ENCODE data around the gene C17orf75. TPM values are rescaled to one million over a fixed set of nuclear protein-coding genes. Genes with fewer than 3 reads are reported as not detected.
"Not testable (repeated sequence)": the region's sequence is repeated elsewhere in the genome, so short reads cannot be mapped to it uniquely, and the experiment has no call there.

Gene C17orf75
- total RNA-seq, 1 donor from 2014 or later = 30.5 TPM

DNA sequence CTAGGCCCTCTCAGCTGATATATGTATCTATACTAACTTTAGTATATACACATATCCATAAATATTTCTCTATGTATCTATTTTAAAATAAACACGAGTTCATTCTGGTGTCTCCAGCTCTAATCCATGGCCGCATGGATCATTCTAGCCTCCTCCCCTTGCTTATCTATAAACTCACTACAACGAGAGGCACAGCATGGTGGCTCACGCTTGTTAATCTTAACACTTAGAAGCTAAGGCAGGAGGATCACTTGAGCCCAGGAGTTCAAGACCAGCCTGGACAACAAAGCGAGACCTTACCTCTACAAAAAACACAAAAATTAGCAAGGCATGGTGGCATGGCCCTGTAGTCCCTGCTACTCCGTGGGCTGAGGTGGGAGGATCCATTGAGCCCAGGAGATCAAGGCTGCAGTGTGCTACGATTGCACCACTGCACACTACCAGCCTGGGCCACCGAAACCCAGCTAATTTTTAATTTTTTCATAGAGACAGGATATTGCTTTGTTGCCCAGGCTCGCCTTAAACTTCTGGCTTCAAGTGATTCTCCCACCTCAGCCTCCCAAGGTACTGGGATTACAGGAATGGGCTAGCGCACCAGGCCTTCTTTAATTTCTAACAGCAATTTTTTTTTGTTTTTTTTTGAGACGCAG, 4.1 kb upstream of the C17orf75 start:
- intact Hi-C loops (cut with micrococcal nuclease) = no loop called here

DNA sequence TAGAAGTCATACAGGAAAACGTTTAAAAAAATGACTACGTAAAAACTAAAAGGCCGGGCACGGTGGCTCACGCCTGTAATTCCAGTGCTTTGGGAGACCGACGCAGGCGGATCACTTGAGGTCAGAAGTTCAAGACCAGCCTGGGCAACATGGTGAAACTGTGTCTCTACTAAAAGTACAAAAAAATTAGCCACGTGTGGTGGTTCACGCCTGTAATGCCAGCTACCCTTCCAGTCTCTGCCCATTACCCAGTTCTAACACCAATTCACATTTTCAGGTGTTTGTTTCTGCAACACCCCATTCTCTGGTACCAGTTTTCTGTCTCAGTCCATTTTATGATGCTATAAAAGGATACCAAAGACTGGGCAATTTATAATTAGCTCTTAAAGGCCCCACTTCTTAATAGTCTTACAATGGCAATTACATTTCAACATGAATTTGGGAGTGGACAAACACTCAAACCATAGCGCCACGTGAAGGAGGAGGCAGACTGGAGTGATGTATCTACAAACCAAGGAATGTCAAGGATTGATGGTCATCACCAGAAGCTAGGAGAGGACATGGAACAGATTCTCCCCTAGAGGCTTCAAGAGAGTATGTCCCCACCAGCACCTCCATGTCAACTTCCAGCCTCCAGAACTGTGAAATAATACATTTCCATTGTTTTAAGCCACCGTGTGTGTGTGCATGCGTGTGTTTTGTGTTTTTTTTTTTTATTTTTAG, 791 bp upstream of the C17orf75 start:
- intact Hi-C loops (cut with micrococcal nuclease) = no loop called here

DNA sequence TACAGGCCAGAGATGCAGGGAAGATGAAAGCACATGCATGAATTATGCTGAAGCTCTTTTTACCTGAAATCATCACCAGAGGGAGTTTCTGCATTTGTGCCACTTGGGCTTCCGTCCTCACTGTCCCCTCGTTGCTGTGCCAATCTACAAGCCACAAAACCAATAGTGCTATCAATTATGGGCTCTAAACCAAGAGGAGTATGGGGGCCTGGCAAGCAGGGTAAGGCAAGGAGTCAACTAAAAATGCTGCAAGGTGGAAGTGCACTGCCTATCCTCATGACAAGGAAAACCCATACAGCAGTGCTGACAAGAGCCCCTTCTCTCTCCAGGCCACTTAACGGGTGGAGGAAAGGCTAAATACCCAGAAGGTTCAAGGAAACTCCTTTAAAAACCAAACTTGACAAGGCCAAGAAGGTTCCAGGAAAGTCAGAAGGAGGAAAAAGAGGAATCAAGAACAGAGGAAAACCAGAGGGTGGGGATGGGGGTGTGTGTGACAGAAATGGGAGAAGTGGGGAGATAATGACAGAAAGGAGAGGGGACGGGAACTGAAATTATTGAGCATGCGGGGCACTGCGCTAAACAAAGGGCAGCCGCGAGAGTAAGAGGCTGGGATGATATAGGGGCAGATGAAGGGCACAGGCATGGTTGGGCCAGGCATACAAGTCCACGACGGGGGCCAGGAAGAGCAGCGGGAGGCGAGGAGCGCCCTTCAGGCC, 674 bp downstream of the C17orf75 start:
- intact Hi-C loops (cut with micrococcal nuclease) = loop anchor here (1.0 kb wide), 1 partner anchor 9 kb away; the partner anchor contains the start of gene ZNF207

DNA sequence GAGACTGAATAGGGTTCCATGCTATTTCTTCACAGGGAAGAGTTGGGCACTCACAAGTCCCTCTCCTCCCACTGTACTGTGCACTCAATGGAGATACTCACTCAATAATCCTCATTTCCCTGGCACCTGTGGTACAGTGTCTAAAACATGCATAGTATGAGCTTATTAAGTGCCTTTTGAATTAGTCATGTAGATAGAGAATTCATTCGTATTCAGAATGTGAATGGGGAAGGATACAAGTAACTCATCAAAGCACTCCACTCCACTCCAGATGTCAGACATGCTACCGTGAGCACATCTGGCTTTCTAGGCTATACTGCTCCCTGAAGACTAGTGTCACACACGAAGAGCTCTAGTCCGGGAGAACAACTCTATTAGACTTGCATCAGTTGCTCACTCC, 6.3 kb downstream of the C17orf75 start:
- intact Hi-C loops (cut with micrococcal nuclease) = no loop called here

DNA sequence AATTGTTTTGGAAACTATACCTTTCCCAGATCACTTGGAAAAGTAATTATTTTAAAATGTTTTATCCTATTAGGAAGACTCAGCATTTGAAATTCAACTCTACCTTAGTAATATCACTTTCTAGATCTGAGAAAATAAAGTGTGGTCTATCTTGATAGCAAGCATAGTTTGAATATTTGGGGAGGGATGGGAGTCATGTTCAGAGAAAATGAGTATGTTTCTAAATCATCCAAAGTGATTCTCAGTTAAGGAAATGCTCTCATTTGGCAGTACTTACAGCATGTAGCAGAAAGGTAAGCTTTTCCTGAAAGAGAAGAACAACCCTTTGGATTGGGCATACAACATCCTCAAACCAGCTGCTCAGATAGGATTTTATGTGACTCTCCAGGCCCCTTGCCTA, 6.9 kb downstream of the C17orf75 start:
- intact Hi-C loops (cut with micrococcal nuclease) = no loop called here

DNA sequence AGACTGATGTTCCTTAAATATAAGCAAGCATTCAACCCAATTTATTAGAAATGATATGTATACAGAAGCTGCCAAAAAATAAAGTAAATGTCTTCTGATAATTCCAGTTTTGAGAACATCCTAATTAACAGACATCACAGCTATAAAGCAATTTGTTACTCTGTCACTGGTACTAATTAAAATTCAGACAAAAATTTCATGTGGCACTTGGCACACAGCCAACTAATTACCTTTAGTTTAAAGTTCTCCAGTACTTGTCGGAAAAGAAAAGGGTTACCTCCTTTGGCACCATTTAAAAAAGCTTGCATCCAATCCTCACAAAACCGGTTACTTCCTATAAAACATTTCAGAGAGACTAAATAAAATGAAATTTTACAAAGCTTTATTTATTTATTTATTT, 8.8 kb downstream of the C17orf75 start:
- intact Hi-C loops (cut with micrococcal nuclease) = no loop called here

DNA sequence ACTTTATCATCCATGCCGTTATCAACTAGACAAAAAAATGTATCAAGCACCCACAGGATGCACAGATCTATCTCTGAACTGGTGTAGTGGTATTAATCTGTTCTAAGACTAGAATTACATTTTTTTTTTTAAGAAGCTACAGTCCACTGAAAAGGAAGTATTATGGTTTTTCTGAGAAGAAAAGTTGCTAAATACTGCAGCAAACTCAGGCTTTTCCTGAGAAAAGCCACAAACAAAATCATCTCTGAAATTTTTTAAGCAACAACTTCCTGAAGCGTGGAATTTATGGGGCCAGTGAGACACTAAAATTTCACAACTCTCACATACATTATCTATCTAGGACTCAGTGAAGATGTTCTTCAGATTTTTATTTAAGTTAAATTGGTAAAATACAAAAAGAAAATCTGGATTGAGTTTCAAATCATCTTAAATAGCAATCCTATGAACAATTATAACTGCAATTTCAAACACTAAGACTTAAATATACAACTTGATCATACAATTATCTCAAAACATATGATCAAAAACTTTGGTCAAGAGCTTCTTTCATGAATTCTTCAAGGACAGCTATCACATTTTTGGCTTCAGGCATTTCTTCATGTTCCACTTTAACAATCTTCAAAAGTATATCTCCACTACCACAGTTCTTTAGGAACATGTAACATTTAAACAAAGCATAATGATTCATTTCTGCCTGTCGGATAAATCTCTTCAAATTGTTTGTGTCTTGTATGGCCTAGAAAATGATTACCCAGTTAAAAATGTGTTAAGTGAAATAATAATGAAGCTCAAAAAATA, 10.5 kb downstream of the C17orf75 start:
- intact Hi-C loops (cut with micrococcal nuclease) = no loop called here

DNA sequence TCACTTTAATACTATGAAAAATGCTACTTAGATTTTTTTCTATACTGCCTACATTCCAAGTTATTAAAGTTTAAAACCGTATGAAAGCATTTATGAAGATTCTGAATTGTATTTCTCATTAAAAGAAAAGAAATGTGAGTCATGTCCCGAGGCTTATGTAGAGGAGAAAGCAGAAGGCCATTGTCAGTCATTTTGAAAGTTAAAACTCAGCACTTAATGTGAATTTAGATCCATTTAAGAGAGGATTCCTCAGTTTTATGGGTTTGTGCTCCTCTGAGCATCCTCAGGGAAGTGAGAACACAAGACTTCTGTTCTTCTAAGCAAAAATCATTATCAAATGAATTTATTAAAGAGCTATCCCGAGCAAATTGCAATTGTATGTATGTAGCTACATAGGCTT, 11.8 kb downstream of the C17orf75 start:
- intact Hi-C loops (cut with micrococcal nuclease) = no loop called here

DNA sequence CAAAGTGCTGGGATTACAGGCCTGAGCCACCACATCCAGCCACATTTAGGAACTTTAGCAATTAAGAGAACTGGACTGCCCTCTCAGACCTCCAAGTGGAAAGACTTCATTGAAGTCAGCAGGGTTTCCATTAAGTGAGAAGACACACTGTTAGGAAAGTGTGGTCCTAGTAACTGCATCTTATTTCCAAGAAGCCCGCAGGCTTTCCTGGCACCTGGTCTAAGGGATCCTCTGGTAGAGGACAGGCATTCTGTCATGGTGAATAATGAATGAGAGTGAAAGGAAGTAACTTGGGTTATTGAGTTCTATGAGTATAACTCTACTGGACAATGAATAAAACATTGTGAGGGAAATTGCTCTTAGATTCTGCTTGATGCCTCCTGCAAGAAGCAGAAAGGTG, 14.1 kb downstream of the C17orf75 start:
- intact Hi-C loops (cut with micrococcal nuclease) = no loop called here

DNA sequence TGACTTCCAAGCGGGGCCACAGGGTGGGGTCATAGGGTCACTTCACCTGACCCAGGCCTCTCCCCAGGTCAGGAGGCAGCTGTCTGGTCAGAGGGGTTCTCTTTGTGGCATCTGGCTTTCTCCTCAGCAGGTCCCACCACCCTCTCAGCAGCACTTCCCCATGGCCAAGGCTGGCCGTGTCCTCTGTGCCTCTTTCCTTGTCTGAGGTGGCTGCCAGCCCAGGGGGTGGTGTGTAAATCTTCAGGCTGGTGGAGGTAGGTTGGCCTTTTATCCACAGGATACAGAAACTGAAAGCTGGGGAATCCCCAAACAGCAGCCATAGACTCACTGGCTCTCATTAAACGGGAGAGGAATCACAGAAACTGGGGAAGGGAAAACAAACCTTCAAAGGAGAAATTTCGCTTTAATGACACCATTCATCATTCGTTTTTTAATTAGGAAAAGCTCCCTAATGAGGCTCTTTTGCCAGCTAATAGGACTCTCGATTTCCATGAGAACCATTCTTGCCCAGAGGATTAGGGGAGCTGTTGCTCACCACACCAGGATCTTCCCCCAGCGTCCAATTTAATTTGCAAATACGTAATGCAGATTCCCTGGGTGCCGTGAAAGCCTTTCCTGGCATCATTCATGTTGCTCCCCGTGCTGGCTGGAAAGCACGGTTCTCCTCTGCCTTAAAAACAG, 18.0 kb downstream of the C17orf75 start:
- intact Hi-C loops (cut with micrococcal nuclease) = no loop called here

DNA sequence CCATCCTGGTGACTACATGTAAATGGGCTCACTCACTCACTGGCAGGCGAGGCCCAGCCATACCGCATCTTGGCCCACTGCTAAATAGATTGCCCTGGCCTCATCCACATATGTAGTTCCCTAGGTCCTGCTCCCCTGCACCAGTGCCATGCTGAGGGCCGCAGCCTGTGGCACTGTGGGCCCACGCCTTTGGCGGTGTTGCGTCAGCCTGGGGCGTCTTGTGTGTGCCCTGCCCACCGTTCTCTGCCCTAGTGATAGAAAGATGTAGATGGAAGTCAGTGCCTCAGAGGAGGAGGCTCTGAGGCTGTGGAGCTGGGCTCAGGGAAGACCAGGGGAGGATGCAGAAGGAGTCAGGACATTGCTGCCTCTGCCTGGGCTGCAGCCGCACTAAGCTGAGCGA, 18.9 kb downstream of the C17orf75 start:
- intact Hi-C loops (cut with micrococcal nuclease) = no loop called here

DNA sequence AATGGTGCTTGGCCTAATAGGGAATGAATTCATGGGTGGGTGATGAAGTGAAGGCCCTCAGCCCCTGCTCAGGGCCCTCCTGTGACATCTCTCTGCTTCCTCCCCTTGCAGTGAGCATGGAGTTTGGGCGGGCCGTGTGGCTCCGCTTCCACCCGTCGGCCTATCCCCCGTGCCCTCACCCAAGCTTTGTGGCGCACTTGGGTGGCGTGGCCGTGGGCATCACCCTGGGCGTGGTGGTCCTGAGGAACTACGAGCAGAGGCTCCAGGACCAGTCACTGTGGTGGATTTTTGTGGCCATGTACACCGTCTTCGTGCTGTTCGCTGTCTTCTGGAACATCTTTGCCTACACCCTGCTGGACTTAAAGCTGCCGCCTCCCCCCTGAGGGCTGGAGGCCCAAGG, 21.1 kb downstream of the C17orf75 start:
- intact Hi-C loops (cut with micrococcal nuclease) = no loop called here

DNA sequence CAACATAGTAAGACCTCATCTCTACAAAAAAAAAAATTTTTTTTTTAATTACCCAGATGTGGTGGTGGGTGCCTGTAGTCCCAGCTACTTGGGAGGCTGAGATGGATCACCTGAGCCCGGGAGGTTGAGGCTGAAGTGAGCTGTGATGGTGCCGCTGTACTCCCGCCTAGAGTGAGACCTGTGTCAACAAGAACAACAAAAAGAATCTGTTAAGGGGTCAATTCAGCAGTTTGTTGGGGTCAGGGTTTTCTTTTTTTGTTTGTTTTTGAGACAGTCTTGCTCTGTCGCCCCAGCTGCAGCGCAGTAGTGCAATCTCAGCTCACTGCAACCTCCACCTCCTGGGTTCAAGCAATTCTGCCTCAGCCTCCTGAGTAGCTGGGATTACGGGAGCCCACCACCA, 21.9 kb downstream of the C17orf75 start:
- intact Hi-C loops (cut with micrococcal nuclease) = not testable (repeated sequence)

DNA sequence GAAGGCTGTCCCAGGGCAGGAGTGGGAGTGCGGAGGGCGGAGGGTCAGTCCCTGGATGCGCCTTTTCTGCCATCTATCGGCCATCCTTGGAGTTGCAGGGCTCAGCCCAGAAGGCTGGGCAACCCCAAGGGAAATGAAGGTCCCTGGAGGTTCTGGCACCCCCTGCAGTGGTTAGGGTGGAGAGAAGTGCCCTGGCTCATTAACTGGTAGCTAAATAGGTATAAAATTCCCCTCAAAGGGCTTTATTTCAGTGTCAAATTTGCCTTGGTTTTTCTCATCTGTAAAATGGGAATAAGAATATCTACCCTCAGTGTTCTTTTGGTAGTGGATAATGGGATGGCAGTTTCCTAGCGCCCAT, 22.4 kb downstream of the C17orf75 start:
- intact Hi-C loops (cut with micrococcal nuclease) = loop anchor here (1.0 kb wide), 1 partner anchor 66 kb away; no protein-coding TSS in a partner anchor

DNA sequence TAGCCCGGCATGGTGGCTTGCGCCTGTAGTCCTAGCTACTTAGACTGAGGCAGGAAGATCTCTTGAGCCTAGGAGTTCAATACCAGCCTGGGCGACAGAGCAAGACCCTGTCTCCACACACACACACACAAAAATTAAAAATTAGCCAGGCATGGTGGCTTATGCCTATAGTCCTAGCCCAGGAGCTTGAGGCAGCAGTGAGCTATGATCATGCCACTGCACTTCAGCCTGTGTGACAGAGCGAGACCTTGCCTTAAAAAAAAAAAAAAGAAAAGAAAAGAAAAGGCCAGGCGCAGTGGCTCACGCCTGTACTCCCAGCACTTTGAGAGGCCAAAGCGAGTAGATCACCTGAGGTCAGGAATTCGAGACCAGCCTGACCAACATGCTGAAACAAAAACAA, 23.9 kb downstream of the C17orf75 start:
- intact Hi-C loops (cut with micrococcal nuclease) = no loop called here

DNA sequence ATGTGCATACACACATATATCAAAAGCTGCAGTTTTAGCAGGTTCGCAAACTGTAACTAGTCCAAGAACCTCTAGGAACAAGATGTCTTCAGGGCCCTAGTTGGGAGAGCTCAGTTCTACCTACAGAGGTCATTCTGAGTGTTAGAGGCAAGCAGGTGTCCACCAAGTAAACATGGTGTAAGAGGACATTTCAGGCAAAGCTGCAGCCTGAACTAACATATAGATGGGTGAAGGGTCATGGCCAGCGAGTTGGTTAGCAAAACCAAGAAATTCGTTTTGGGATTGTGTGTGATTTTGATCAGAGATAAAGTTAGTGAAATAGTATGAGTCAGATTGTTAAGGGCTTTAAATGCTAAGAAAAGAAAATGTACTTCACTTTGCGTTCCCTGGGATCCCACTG, 24.6 kb downstream of the C17orf75 start:
- intact Hi-C loops (cut with micrococcal nuclease) = no loop called here

DNA sequence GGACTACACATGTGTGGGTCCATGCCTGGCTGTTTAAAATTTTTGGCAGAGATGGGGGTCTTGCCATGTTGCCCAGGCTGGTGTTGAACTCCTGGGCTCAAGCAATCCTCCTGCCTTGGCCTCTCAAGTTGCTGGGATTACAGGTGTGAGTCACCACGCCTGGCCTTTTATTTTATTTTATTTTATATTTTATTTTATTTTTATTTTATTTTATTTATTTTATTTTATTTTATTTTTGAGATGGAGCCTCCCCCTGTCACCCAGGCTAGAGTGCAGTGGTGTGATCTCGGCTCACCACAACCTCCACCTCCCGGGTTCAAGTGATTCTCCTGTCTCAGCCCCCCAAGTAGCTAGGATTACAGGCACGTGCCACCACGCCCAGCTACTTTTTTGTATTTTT, 25.3 kb downstream of the C17orf75 start:
- intact Hi-C loops (cut with micrococcal nuclease) = not testable (repeated sequence)

DNA sequence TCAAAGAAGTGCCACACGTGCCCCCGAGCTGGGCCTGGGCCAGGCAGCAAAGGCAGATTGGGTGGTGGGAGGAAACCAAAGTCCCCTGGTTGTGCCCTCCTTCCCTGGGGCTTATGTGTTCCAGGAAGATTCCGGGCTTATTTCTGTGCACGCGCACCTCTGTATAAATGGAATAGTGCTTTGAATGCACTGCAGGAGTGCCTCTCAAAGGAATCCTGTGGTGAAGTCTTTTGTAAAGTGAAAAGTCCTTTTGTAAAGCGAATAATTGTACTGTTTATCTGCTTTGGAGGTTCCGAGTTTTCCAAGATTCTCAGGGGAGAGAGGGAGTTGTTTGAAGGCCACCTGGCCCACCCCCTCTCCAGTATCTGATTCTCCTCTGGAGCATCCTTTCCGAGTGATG, 26.8 kb downstream of the C17orf75 start:
- intact Hi-C loops (cut with micrococcal nuclease) = no loop called here

DNA sequence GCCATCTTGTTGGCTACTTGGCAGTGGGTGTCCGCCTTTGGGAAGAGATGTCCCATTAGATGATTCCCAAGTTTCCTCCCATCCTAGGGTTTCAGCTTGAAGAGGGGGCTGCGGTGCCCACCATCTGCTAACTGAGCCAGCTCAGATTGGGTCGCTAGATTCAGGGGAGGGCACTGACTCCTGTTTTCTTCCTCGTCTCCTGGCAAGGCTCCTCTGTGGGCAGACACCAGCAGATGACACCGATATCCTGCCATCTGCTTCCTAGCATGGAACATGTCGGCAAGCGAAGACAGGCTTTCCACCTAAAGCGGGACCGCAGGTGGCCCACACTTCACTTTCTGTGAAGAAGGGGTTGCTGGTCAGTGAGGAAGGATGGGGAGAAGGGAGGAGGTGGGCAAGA, 27.3 kb downstream of the C17orf75 start:
- intact Hi-C loops (cut with micrococcal nuclease) = no loop called here

DNA sequence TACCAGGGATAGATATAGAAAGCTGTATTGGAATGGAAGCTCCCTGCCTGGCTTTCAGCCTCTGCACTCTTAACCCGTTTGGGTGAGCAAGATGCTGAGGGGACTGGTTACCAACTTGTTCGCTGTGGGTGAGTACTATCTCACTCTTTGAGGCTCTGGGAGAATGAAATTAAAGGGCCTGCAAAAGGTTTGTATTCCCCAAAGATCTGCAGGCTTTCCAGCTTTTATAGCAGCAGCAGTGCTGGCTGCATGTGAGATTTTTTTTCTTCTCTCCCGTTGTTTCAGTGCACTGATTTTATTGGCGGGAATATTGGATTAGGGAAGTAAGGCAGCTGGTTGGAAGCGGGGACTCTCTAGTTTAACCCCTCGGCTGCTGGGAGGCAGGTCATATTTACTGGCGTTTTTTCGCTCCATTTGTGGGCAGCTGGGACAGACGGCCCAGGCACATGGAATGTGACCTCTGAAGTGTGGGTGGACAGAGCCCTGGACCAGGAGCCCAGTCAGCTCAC, 30.9 kb downstream of the C17orf75 start:
- intact Hi-C loops (cut with micrococcal nuclease) = no loop called here

DNA sequence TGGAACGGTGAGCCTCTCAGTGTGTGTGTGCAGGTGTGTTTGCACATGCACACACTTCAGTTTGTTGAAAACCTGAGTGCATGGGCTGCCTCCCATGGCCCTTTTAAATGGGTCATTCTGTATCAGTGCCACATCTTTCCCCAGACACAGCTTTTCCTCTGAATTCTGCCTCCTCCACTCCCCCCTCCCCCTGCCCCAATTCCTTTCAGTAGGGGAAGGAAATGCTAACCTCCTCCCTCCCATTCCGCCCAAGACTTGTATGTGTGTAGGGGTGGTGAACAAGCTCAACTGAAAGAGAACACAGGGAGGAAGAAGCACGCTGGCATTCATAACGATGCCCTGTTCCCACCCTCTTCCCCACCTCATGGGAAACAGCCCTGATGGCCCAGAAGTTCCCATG, 34.3 kb downstream of the C17orf75 start:
- intact Hi-C loops (cut with micrococcal nuclease) = no loop called here
